HG02870 (cell line): ENCODE data around the gene XCL2.
"Not testable (repeated sequence)": the region's sequence is repeated elsewhere in the genome, so short reads cannot be mapped to it uniquely, and the experiment has no call there.

Experiments used
- ATAC-seq: cut with Tn5 transposase; IDR thresholded peaks from one replicate; pipeline ENCODE4 v1.9.1; 2021; ENCODE audit warnings: mild to moderate bottlenecking, moderate library complexity; ENCODE audit not compliant: unreplicated experiment

Gene XCL2

GRCh38 chr1:168543840-168544498 lies at the start of gene XCL2:
XCL2 (minus strand) TSS chr1:168543997; CDS start chr1:168543964, 33 bp downstream.
- ATAC-seq = not testable (repeated sequence)

- no peak for ATAC-seq
These were observed 47.9 kb upstream of the XCL2 start for GRCh38 chr1:168591641-168592250.

- no peak for ATAC-seq
These were observed 47.3 kb upstream of the XCL2 start for GRCh38 chr1:168591066-168591465.

GRCh38 chr1:168589167-168589566 lies 45.4 kb upstream of the XCL2 start:
- no peak for ATAC-seq

GRCh38 chr1:168585937-168586336 lies 42.1 kb upstream of the XCL2 start:
- ATAC-seq = no peak

GRCh38 chr1:168585191-168585590 lies 41.4 kb upstream of the XCL2 start:
- ATAC-seq = no peak

- no peak for ATAC-seq
These were observed 39.8 kb upstream of the XCL2 start for GRCh38 chr1:168583571-168583970.

GRCh38 chr1:168582688-168583336 lies 39.0 kb upstream of the XCL2 start:
- no peak for ATAC-seq

GRCh38 chr1:168581817-168582572 lies 38.2 kb upstream of the XCL2 start:
- ATAC-seq = no peak

GRCh38 chr1:168580991-168581390 lies 37.2 kb upstream of the XCL2 start:
- not testable (repeated sequence) for ATAC-seq

- ATAC-seq = not testable (repeated sequence)
These were observed 36.5 kb upstream of the XCL2 start for GRCh38 chr1:168580290-168580689.

- not testable (repeated sequence) for ATAC-seq
These were observed 34.9 kb upstream of the XCL2 start for GRCh38 chr1:168578531-168579185.

GRCh38 chr1:168576245-168576688 lies 32.5 kb upstream of the XCL2 start, which contains the start of gene XCL1:
XCL1 (plus strand) TSS chr1:168576605; CDS start chr1:168576638, 33 bp downstream.
- not testable (repeated sequence) for ATAC-seq

- ATAC-seq = not testable (repeated sequence)
These were observed 30.4 kb upstream of the XCL2 start for GRCh38 chr1:168574234-168574633.

- ATAC-seq = no peak
These were observed 28.8 kb upstream of the XCL2 start for GRCh38 chr1:168572633-168573032.

GRCh38 chr1:168570652-168571051 lies 26.9 kb upstream of the XCL2 start:
- ATAC-seq = no peak

GRCh38 chr1:168568346-168568745 lies 24.5 kb upstream of the XCL2 start:
- ATAC-seq = no peak

- no peak for ATAC-seq
These were observed 23.8 kb upstream of the XCL2 start for GRCh38 chr1:168567568-168567967.

GRCh38 chr1:168567007-168567406 lies 23.2 kb upstream of the XCL2 start:
- no peak for ATAC-seq

GRCh38 chr1:168565825-168566224 lies 22.0 kb upstream of the XCL2 start:
- ATAC-seq = no peak

- no peak for ATAC-seq
These were observed 18.2 kb upstream of the XCL2 start for GRCh38 chr1:168561989-168562388.
